Lung (tissue), 16 donors: ENCODE results near the gene EXOSC10. TPM values are rescaled to one million over a fixed set of nuclear protein-coding genes. Genes with fewer than 3 reads are reported as not detected.

Experiments
- ATAC-seq: fragments of 200-7000 bp; cut with Tn5 transposase; one replicate; pipeline ENCODE4 v1.9.1; 2020; ENCODE audit warnings: moderate number of reproducible peaks; ENCODE audit not compliant: insufficient read depth, low FRiP score
- DNase-seq, 3 donors: peaks; one replicate each; pipeline ENCODE4 v3.0.0-alpha.2; 2013 to 2017
- H3K27ac ChIP-seq, 2 donors: one replicate each; pipeline ENCODE4 v1.5.1; 2013; ENCODE audit warnings: mild to moderate bottlenecking in 2 of 2, moderate library complexity in 2 of 2, control low read depth in 1 of 2, inconsistent platforms in 1 of 2, low read depth in 1 of 2, low read length in 1 of 2
- H3K27me3 ChIP-seq, 3 donors: one replicate each; pipeline ENCODE4 v1.5.1; 2013; ENCODE audit warnings: low read length in 2 of 3; ENCODE audit not compliant: control insufficient read depth in 3 of 3, insufficient read depth in 3 of 3
- H3K36me3 ChIP-seq, 4 donors: one replicate each; pipeline ENCODE4 v1.5.1; 2013; ENCODE audit warnings: low read length in 4 of 4, mild to moderate bottlenecking in 1 of 4, moderate library complexity in 1 of 4; ENCODE audit not compliant: control insufficient read depth in 4 of 4, insufficient read depth in 4 of 4
- H3K4me1 ChIP-seq, 5 donors: one replicate each; pipeline ENCODE4 v1.5.1; 2013; ENCODE audit warnings: low read length in 5 of 5, mild to moderate bottlenecking in 2 of 5, moderate library complexity in 1 of 5; ENCODE audit not compliant: control insufficient read depth in 5 of 5, insufficient read depth in 5 of 5
- H3K4me3 ChIP-seq: one replicate; pipeline ENCODE4 v1.5.1; 2013; ENCODE audit warnings: mild to moderate bottlenecking, control low read depth, moderate library complexity
- H3K9ac ChIP-seq, 2 donors: one replicate each; pipeline ENCODE4 v1.5.1; 2013; ENCODE audit warnings: low read length in 2 of 2, control low read depth in 1 of 2; ENCODE audit not compliant: insufficient read depth in 1 of 2
- H3K9me3 ChIP-seq, 4 donors: one replicate each; pipeline ENCODE4 v1.5.1; 2013; ENCODE audit warnings: low read length in 3 of 4, mild to moderate bottlenecking in 1 of 4, moderate library complexity in 1 of 4; ENCODE audit not compliant: control insufficient read depth in 4 of 4, insufficient read depth in 3 of 4
- CTCF ChIP-seq: IDR thresholded peaks from 2 replicates; pipeline ENCODE4 v1.5.1; 2012; ENCODE audit warnings: mild to moderate bottlenecking; ENCODE audit errors: control extremely low read depth, extremely low read depth
- WGBS, 2 donors: extraction: QIAGEN DNeasy Blood & Tissue Kit; methylation state at CpG; one replicate each; pipeline ENCODE4 v1.1.7; 2013; 5-methylcytosine and 5-hydroxymethylcytosine counted together
- long read RNA-seq, 5 donors: transcript quantifications; one replicate each; lab custom pipeline, GENCODE V29; 2026
- polyA plus RNA-seq, 2 donors: library from polyadenylated mRNA; stranded (reverse); fragments of 200-250 nt; gene quantifications; one replicate each; pipeline ENCODE4 v1.2.1, GENCODE V29; 2013
- total RNA-seq, 2 donors: library from RNA; depleted of rRNA in 1 of 2; stranded (reverse); fragments of >200 nt in 1 of 2; gene quantifications; one replicate each; pipeline ENCODE4 v1.2.1, GENCODE V29; 2014 to 2021
- donor health status: control.
- donor health status: control.
- donor health status: Bipolar disorder and iron deficiency.
- donor health status: healthy.
- donor health status: DM: yes; HTN: yes; CAD: no.

The EXOSC10 gene
- total RNA-seq, result 10 to 100 TPM; 47.5 to 75.1 TPM
- 10 to 100 TPM; 29.0 to 37.1 TPM for polyA plus RNA-seq
- long read RNA-seq, donor 1, partial matches to known transcripts, result 26 of 29 reads
- long read RNA-seq, donor 1, other reads (novel, unspliced or antisense), result 0 of 29 reads
- long read RNA-seq, donor 2, partial matches to known transcripts, result 32 of 32 reads
- long read RNA-seq, donor 2, other reads (novel, unspliced or antisense), result 0 of 32 reads
- long read RNA-seq, donor 3, partial matches to known transcripts, result 16 of 18 reads
- long read RNA-seq, donor 3, other reads (novel, unspliced or antisense), result 0 of 18 reads
- long read RNA-seq, donor 4, partial matches to known transcripts, result 13 of 13 reads
- long read RNA-seq, donor 4, other reads (novel, unspliced or antisense), result 0 of 13 reads
- long read RNA-seq, donor 5, transcript EXOSC10-202 (25 exons, 2,808 nt), result major isoform, 6 of 56 reads
- long read RNA-seq, donor 5, partial matches to known transcripts, result 48 of 56 reads
- long read RNA-seq, donor 5, other reads (novel, unspliced or antisense), result 0 of 56 reads

- DNase-seq (peak; percentile 91 to 92 (median 92)), ATAC-seq (peak; percentile 93)
- peak within 1 kb of the TSS; percentile 80 to 84 for H3K27ac ChIP-seq
- peaks cover 3 to 15% (median 11%) of the 10 kb centered on the region in 4 donors for H3K36me3 ChIP-seq
- 0% methylated on average over 74 to 78 of the region's 78 CpGs for WGBS, 2 donors
- peak within 1 kb of the TSS; percentile 78 to 94 for H3K9ac ChIP-seq
- TF ChIP-seq CTCF, result no peak
- H3K4me3 ChIP-seq, result peak within 1 kb of the TSS; percentile 99
- H3K9me3 ChIP-seq, result peaks cover 0 to 1% (median 0%) of the 10 kb centered on the region in 4 donors
- peaks cover 3 to 12% (median 8%) of the 10 kb centered on the region in 5 donors for H3K4me1 ChIP-seq
- H3K27me3 ChIP-seq, result no peaks in the 10 kb centered on the region
Observed at GRCh38 chr1:11099310-11100148, at the start of gene EXOSC10. Gene EXOSC10, minus strand, starts transcription at chr1:11099869. Its CDS starts 38 bp downstream, at chr1:11099831.

GRCh38 chr1:11147197-11147770, 47.6 kb upstream of the EXOSC10 start:
- DNase-seq, result peak in 1 of 3 donors; percentile 19
- Histone ChIP-seq H3K27me3 (no peaks in the 10 kb centered on the region), H3K4me3 (no peak overlapping the region), H3K9me3 (no peaks in the 10 kb centered on the region), H3K36me3 (peaks cover 8 to 25% (median 20%) of the 10 kb centered on the region in 4 donors), H3K27ac (no peak overlapping the region), H3K9ac (no peak overlapping the region), H3K4me1 (peaks cover 8 to 63% (median 26%) of the 10 kb centered on the region in 5 donors)
- no peak for TF ChIP-seq CTCF
- no peak for ATAC-seq
- WGBS, 2 donors, result 70 to 77% methylated on average over 4 of the region's 4 CpGs

- Histone ChIP-seq H3K9me3 (no peaks in the 10 kb centered on the region), H3K4me1 (peaks cover 1 to 47% (median 11%) of the 10 kb centered on the region in 5 donors), H3K9ac (no peak overlapping the region), H3K27ac (no peak overlapping the region), H3K36me3 (peaks cover 8 to 25% (median 20%) of the 10 kb centered on the region in 4 donors), H3K27me3 (no peaks in the 10 kb centered on the region), H3K4me3 (no peak overlapping the region)
- WGBS, 2 donors, result 94 to 95% methylated on average over 6 of the region's 6 CpGs
- DNase-seq, result no peak
- no peak for ATAC-seq
- no peak for TF ChIP-seq CTCF
Observed at GRCh38 chr1:11145741-11146140, 46.1 kb upstream of the EXOSC10 start.
